Sigmoid colon (tissue), 7 donors: Measurements from ENCODE around the gene C11orf68. TPM values are rescaled to one million over a fixed set of nuclear protein-coding genes. Genes with fewer than 3 reads are reported as not detected.

Source experiments
- DNase-seq: peaks from one replicate; pipeline ENCODE4 v3.0.0-alpha.2; 2019
- H3K27ac ChIP-seq, 4 donors: fragments of 200-600 bp; sonication (generic); one replicate each; pipeline ENCODE4 v1.5.1; 2016 to 2019; ENCODE audit warnings: mild to moderate bottlenecking in 1 of 4
- H3K27me3 ChIP-seq, 3 donors: fragments of 200-600 bp; sonication (generic); one replicate each; pipeline ENCODE4 v1.5.1; 2019; ENCODE audit warnings: mild to moderate bottlenecking in 1 of 3
- H3K36me3 ChIP-seq, 4 donors: fragments of 200-600 bp; sonication (generic); one replicate each; pipeline ENCODE4 v1.5.1; 2016 to 2019
- H3K4me1 ChIP-seq, 4 donors: fragments of 200-600 bp; sonication (generic); one replicate each; pipeline ENCODE4 v1.5.1; 2017 to 2019
- H3K4me3 ChIP-seq, 4 donors: fragments of 200-600 bp; sonication (generic); one replicate each; pipeline ENCODE4 v1.5.1; 2017 to 2019; ENCODE audit warnings: mild to moderate bottlenecking in 2 of 4, moderate library complexity in 1 of 4
- H3K9me3 ChIP-seq, 4 donors: fragments of 200-600 bp in 3 of 4; sonication (generic) in 3 of 4; one replicate each; pipeline versions ENCODE4 v1.5.1 to v1.6.1; 2013 to 2019
- EP300 ChIP-seq, 4 donors: sonication (generic); formaldehyde crosslinking; IDR thresholded peaks; one replicate each; pipeline ENCODE4 v1.6.1; 2017; ENCODE audit warnings: antibody characterized with exemption in 4 of 4
- POLR2A ChIP-seq, 2 donors: fragments of 450-650 bp; IDR thresholded peaks; one replicate each; pipeline ENCODE4 v1.6.1; 2016; ENCODE audit warnings: antibody characterized with exemption in 2 of 2, mild to moderate bottlenecking in 2 of 2, moderate library complexity in 2 of 2
- POLR2AphosphoS5 ChIP-seq, 4 donors: sonication (generic); formaldehyde crosslinking; IDR thresholded peaks; one replicate each; pipeline ENCODE4 v1.6.1; 2017; ENCODE audit warnings: antibody characterized with exemption in 4 of 4
- WGBS, 2 donors: extraction: QIAGEN DNeasy Blood & Tissue Kit; methylation state at CpG; one replicate each; pipeline ENCODE4 v1.1.7; 2013; 5-methylcytosine and 5-hydroxymethylcytosine counted together
- intact Hi-C: fragments of 100-400 bp; cut with DNase I; formaldehyde crosslinking; loops from one replicate; pipeline ENCODE4 v1.15.1; 2023
- polyA plus RNA-seq, 3 donors: library from polyadenylated mRNA; stranded (reverse); fragments of 200-250 nt; gene quantifications; one replicate each; pipeline ENCODE4 v1.2.3, GENCODE V29; 2013
- total RNA-seq, 4 donors: library from RNA; depleted of rRNA; stranded (reverse); fragments of >200 nt; gene quantifications; one replicate each; pipeline ENCODE4 v1.1.0, GENCODE V29; 2016
- TF ChIP-seq, protein P1 (sequence below), 4 experiments: fragments of 450-650 bp in 3 of 4; fragments of 200-600 bp in 1 of 4; IDR thresholded peaks; one replicate each; pipeline ENCODE4 v1.5.1; 2016 to 2019; ENCODE audit warnings: antibody characterized with exemption in 4 of 4, mild to moderate bottlenecking in 3 of 4, moderate library complexity in 2 of 4
- donor health status: healthy with polysubstance abuse.
- donor health status: Bipolar disorder and iron deficiency.
- donor health status: healthy.

The C11orf68 gene
- total and polyA plus RNA-seq, 7 donors, result 22.1 to 36.3 (median 24.0) TPM

DNA sequence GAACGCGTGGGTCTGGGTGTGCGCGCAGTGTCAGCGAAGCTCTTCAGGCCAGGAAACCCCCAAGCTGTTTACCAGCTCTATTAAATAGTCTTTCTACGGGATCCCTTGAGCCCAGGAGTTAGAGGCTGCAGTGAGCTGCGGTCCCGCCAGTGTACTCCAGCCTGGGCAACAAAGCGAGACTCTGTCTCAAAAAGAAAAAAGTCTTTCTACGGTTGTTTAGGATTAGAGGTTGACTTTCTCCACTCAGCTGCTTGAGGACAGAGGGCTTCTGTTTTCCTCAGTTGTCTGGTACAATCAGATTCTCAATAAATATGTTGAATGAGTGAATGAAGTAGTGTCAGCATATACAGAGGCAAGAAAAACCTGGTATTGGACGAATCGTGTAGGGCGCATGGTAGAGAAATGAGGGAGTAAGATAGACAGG, 43.3 kb upstream of the C11orf68 start:
- Histone ChIP-seq H3K27me3 (no peaks in the 10 kb centered on the region), H3K9me3 (no peaks in the 10 kb centered on the region), H3K27ac (peak overlapping the region; percentile 90 to 94 (median 92)), H3K36me3 (peaks cover 24 to 34% (median 30%) of the 10 kb centered on the region in 4 donors), H3K4me1 (peaks cover 0 to 31% (median 30%) of the 10 kb centered on the region in 4 donors), H3K4me3 (peak overlapping the region; percentile 92 to 99 (median 96))
- DNase-seq, result no peak
- 5 to 6% methylated on average over 13 of the region's 13 CpGs for WGBS, 2 donors
- TF ChIP-seq POLR2AphosphoS5 (IDR thresholded peaks at IDR 0.05), result no peak
- no peak for TF ChIP-seq POLR2A (IDR thresholded peaks at IDR 0.05)
- TF ChIP-seq, protein P1, sequence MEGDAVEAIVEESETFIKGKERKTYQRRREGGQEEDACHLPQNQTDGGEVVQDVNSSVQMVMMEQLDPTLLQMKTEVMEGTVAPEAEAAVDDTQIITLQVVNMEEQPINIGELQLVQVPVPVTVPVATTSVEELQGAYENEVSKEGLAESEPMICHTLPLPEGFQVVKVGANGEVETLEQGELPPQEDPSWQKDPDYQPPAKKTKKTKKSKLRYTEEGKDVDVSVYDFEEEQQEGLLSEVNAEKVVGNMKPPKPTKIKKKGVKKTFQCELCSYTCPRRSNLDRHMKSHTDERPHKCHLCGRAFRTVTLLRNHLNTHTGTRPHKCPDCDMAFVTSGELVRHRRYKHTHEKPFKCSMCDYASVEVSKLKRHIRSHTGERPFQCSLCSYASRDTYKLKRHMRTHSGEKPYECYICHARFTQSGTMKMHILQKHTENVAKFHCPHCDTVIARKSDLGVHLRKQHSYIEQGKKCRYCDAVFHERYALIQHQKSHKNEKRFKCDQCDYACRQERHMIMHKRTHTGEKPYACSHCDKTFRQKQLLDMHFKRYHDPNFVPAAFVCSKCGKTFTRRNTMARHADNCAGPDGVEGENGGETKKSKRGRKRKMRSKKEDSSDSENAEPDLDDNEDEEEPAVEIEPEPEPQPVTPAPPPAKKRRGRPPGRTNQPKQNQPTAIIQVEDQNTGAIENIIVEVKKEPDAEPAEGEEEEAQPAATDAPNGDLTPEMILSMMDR (IDR thresholded peaks at IDR 0.05), result no peak
- TF ChIP-seq EP300 (IDR thresholded peaks at IDR 0.05), result no peak
- intact Hi-C loops, result no loop called here

DNA sequence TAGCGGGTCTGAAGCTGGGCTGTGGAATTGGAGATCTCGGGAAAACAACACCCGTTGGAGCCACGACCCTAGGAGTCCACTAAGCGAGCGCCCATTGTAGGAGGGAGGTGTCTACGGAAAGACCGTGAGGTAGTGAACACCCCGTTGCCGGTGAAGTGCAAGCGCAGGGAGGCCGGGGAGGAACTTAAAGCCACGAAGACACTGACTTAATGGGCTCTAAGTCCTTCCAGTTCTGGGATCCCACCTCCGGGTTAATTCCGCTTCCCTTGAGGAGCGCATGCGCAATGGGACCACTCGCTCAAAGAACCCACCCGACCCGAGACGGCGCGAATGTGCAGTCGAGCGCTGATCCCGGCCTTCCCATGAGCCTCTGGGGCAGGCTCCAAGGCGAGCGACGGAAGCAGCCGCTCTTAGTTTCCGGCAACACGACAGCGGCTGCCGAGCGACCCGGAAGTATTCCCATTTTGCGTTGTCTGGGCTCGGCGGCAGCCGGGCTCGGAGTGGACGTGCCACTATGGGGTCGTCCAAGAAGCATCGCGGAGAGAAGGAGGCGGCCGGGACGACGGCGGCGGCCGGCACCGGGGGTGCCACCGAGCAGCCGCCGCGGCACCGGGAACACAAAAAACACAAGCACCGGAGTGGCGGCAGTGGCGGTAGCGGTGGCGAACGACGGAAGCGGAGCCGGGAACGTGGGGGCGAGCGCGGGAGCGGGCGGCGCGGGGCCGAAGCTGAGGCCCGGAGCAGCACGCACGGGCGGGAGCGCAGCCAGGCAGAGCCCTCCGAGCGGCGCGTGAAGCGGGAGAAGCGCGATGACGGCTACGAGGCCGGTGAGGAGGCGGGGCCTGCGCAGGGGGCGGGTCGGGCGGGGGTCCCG, 42.6 kb upstream of the C11orf68 start, which contains the start of gene SART1:
Gene SART1 (plus strand): TSS at position 468 of the 874 bp plus-strand sequence. CDS start 47 bp downstream, at position 515.
- Histone ChIP-seq H3K4me3 (peak within 1 kb of the TSS; percentile 92 to 99 (median 96)), H3K4me1 (peaks cover 0 to 31% (median 30%) of the 10 kb centered on the region in 4 donors), H3K9me3 (no peaks in the 10 kb centered on the region), H3K27ac (peak within 1 kb of the TSS; percentile 90 to 94 (median 92)), H3K27me3 (no peaks in the 10 kb centered on the region), H3K36me3 (peaks cover 17 to 28% (median 23%) of the 10 kb centered on the region in 4 donors)
- intact Hi-C loops, result loop anchor here (1.0 to 2.0 kb wide), 3 partner anchors 41 to 73 kb away; partner anchors contain the start of genes BANF1, C11orf68, DRAP1 and EIF1AD
- TF ChIP-seq POLR2AphosphoS5 (IDR thresholded peaks at IDR 0.05), result peak; percentile 68 to 94 (median 88)
- peak in 1 of 2 donors; percentile 58 for TF ChIP-seq POLR2A (IDR thresholded peaks at IDR 0.05)
- peak in 1 of 4 donors; percentile 49 for TF ChIP-seq EP300 (IDR thresholded peaks at IDR 0.05)
- TF ChIP-seq, protein P1 (IDR thresholded peaks at IDR 0.05), result no peak
- WGBS, 2 donors, result 0% methylated on average over 97 of the region's 97 CpGs
- DNase-seq, result peak; percentile 99

DNA sequence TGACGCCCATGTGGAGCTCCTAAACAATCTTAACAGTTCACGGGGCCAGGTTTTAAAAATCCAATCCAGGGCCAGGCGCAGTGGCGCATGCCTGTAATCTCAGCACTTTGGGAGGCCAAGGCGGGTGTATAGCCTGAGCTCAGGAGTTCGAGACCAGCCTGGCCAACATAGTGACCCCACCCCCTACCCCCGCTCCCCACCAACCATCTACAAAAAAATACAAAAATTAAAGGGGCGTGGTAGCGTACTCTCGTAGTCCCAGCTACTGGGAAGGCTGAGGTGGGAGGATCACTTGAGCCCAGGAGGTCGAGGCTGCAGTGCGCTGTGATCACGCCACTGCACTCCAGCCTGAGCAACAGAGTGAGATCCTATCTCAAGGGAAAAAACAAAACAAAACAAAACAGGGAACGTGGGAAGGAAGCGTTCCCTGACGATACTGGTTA, 42.0 kb upstream of the C11orf68 start:
- DNase-seq, result no peak
- peaks cover 0 to 31% (median 30%) of the 10 kb centered on the region in 4 donors for H3K4me1 ChIP-seq
- peak overlapping the region; percentile 90 to 94 (median 92) for H3K27ac ChIP-seq
- TF ChIP-seq POLR2A (IDR thresholded peaks at IDR 0.05) (no peak), EP300 (IDR thresholded peaks at IDR 0.05) (no peak), POLR2AphosphoS5 (IDR thresholded peaks at IDR 0.05) (no peak)
- TF ChIP-seq, protein P1 (IDR thresholded peaks at IDR 0.05), result no peak
- WGBS, 2 donors, result 34 to 50% methylated on average over 16 of the region's 16 CpGs
- peaks cover 11 to 21% (median 17%) of the 10 kb centered on the region in 4 donors for H3K36me3 ChIP-seq
- H3K4me3 ChIP-seq, result peak overlapping the region; percentile 92 to 99 (median 96)
- H3K9me3 ChIP-seq, result no peaks in the 10 kb centered on the region
- intact Hi-C loops, result loop anchor here (1.0 to 2.0 kb wide), 3 partner anchors 41 to 72 kb away; partner anchors contain the start of genes BANF1, C11orf68, DRAP1 and EIF1AD
- no peaks in the 10 kb centered on the region for H3K27me3 ChIP-seq

DNA sequence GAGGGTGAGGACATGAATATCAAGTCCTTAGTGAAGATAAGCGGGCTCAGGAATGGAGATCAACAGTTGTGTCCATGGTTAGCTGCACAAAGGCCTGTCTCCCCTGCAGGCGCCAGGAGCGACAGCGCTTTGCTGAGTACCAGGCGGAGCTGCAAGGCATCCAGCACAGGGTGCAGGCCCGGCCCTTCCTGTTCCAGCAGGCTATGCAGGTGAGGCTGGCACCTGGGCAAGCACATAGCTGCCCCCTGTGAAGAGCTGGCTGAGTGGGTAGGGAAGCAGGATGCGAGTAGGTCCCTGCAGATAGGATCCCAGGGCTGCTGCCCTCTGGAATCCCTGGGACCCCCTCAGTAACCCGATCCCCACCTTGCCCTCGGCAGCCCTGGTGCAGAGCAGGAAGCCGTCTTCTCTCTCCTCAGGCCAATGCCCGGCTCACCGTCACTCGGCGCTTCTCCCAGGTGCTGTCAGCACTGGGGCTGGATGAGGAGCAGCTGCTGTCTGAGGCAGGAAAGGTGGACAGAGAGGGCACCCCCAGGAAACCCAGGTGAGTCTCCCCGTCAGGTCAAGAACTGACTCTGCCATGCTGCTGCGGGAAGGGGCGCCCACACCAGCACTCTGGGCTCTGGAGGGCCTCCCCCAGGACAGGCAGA, 40.0 kb upstream of the C11orf68 start:
- WGBS, 2 donors, result 85 to 90% methylated on average over 17 of the region's 17 CpGs
- intact Hi-C loops, result no loop called here
- Histone ChIP-seq H3K4me3 (no peak overlapping the region), H3K27ac (no peak overlapping the region), H3K9me3 (no peaks in the 10 kb centered on the region), H3K4me1 (peaks cover 0 to 27% (median 25%) of the 10 kb centered on the region in 4 donors), H3K27me3 (peaks cover 0 to 8% (median 0%) of the 10 kb centered on the region in 3 donors), H3K36me3 (peaks cover 0 to 2% (median under 1%) of the 10 kb centered on the region in 4 donors)
- no peak for DNase-seq
- no peak for TF ChIP-seq POLR2A (IDR thresholded peaks at IDR 0.05)
- TF ChIP-seq POLR2AphosphoS5 (IDR thresholded peaks at IDR 0.05), result no peak
- no peak for TF ChIP-seq EP300 (IDR thresholded peaks at IDR 0.05)
- TF ChIP-seq, protein P1 (IDR thresholded peaks at IDR 0.05), result no peak
